ENCODE data around the gene TAS2R10. TPM values are rescaled to one million over a fixed set of nuclear protein-coding genes. Genes with fewer than 3 reads are reported as not detected.
"Not testable (repeated sequence)": the region's sequence is repeated elsewhere in the genome, so short reads cannot be mapped to it uniquely, and the experiment has no call there.

The TAS2R10 gene, protein sequence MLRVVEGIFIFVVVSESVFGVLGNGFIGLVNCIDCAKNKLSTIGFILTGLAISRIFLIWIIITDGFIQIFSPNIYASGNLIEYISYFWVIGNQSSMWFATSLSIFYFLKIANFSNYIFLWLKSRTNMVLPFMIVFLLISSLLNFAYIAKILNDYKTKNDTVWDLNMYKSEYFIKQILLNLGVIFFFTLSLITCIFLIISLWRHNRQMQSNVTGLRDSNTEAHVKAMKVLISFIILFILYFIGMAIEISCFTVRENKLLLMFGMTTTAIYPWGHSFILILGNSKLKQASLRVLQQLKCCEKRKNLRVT
- total RNA-seq, result 0.27 TPM

DNA sequence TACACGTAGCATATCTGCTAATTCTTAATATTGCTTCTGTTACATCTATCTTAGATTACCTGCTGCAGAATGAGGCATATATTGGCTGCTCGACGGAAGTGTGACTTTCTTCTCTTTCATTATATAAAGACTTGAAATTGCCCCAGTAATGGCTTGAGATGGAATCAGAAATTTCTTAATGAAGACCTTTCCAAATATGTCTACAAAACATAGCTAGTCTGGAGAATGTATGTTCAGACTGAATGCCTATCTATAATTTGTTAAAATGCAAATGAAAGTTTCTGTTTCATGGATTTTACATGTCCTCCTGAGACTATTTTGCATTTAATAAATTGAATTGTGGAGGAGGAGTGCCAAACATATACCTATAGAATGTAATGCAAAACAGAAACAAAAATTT is at the start of gene TAS2R10:
Gene TAS2R10 (minus strand): TSS at position 101 of the 400 bp plus-strand sequence. CDS start 89 bp downstream, at position 12.
- DNase-seq (ENCODE audit: low read depth in 2 of 3, low spot score in 2 of 3), result no peak

DNA sequence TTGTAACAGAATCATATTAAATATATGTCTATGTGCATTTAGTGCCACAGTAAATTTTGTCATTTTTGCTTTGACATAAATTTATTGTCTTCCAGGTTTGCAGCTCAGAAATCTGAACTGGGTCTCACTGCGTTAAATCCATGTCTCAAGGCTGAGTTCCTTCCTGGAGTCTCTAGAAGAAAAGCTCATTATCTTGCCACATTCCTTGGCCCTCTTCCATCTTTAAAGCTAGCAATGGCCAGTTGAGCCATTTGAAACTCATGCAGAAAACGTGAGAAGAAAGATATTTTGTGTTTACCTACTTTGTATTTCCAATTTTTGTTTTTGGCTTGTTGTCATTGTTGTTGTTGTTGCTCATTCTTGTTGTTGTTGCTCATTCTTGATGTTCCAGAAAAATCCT is 47.2 kb upstream of the TAS2R10 start:
- DNase-seq (ENCODE audit: low read depth in 2 of 3, low spot score in 2 of 3), result no peak

DNA sequence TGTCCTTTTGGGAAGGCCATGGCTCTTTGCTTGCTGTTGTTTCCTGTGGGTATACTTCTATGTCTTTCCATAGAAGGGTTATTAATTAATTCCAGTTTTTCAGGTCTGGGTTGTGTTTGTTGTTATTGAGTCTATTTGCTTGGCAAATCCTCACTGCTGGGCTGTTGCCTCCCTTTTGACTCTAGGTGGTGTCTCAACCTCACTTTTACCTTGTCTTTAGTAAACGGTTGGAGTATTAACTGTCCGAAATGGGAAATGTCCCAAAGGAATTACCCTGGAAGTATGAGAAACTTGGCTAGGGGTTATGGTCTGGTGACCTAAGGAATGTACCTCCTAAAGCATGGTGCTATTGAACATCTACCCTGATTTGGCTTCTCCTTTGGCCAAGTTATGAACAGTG is 41.2 kb upstream of the TAS2R10 start:
- DNase-seq (ENCODE audit: low read depth in 2 of 3, low spot score in 2 of 3), result no peak

DNA sequence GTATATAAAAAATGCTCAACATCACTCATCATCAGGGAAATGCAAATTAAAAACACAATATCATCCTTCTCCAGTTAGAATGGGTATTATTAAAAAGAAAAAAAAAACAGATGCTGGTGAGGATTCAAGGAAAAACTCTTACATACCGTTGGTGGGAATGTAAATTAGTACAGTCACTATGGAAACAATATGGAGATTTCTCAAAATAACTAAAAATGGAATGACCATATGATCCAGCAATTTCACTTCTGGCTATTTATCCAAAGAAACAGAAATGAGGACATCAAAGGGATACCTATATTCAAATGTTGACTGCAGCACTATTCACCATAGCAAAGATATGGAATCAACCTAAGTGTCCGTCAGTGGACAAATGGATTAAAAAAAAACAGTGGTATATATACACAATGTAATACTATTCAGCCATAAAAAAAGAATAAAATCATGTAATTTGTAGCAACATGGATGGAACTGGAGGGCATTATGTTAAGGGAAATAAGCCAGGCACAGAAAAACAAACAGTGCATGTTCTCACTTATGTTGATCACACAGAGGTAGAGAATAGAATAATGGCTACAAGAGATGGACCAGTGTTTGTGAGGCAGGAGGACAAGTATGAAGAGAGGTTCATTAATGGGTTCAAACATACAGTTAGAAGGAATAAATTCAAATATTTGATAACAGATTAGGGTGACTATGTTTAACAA is 37.5 kb upstream of the TAS2R10 start:
- no peak for DNase-seq (ENCODE audit: low read depth in 2 of 3, low spot score in 2 of 3)

DNA sequence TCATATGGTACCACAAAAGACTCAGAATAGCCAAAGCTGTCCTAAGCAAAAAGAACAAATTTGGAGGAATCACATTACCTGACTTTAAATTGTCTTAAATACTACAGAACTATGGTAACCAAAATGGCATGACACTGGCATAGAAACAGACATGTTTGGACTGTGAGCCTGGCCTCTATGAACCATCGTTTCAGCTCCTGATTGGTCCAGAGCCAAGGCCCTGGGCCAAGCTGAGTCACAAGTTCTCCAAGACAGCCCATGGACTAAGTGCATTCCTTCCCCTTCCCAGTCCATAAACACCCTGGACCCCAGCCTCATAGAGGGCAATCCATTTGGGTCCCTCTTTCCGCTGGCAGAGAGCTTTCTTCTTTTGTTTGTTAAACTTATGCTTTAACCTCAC is 35.2 kb upstream of the TAS2R10 start:
- DNase-seq (ENCODE audit: low read depth in 2 of 3, low spot score in 2 of 3), result no peak

DNA sequence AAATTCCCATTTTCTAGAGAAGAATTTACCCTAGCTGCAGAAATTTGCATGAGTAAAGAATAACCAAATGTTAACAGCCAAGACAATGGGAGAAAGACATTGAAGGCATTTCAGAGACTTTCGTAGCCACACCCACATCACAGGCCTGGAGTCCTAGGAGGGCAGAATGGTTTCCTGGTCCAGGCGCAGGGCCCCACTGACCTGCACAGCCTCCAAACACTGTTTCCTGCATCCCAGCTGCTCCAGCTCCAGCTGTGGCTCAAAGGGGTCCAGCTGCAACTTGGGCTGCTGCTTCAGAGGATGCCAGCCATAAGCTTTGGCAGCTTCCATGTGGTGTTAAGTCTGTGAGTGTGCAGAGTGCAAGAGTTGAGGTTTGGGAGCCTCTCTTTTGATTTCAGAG is 29.6 kb upstream of the TAS2R10 start:
- DNase-seq (ENCODE audit: low read depth in 2 of 3, low spot score in 2 of 3), result no peak

DNA sequence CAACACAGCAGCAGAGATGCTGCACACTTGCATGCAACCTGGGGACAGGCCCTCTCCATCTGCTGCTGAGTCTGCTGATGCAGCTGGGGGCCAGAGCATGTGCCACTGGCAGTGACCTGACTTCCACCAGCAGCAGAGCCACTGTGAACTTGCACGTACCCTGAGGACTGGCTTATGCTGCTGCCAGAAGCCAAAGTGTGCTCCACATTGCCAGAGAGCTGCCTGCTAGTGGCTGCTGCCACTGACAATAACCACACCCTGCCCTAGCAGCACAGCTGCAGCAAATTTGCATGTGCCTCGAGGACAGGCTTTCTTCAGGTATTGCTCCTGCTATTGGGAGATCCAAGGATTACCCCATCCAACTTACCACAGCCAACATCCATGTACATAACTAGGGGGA is 27.6 kb upstream of the TAS2R10 start:
- no peak for DNase-seq (ENCODE audit: low read depth in 2 of 3, low spot score in 2 of 3)

DNA sequence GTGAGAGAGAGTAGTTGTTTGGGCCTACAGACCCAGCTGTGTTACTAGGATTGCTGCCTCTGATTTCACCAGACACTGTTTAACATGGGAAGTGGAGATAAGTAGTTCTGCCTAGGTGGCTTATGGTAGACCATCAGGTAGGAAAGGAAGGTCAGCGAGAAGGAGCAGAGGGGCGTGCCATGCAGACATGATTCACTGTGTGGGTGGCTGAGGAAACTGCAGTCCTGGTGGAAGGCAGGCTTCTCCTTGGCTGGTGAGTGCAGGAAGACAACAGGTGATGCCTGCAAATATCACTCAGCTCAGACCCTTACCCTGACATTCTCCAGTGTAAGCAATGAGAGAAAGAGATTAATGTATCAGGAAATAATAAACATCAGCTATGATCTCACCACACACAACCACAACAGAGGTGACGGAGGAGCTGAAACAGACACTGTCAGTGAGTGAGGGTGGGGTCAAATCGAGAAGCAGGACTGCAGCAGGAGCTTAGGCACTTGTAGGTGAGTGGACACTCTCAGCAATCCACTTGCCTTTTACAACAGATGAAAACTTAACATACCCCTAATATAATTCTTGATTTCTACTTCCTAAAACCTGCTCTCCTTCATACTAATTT is 25.2 kb upstream of the TAS2R10 start:
- DNase-seq (ENCODE audit: low read depth in 2 of 3, low spot score in 2 of 3), result no peak

DNA sequence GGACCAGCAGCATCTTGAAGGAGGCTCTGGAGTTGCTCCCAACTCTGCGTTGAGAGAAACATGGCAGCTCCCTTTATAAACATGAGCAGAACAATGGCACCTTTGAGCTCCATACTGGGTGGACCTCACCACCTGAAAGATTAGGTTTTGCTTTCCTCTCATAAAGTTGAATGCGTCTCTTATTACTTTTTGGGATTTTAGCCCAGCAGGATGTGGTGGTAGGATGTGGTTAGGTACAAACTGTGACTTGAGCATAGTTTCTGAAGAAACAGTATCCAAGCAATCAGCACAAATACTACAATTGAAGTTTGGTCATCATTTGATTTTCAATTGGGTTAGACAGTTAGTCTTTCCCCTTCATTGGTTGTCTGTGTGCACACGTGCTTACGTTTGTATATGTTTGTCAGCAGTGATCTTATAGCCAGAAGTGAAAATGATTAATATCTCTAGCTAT is 23.3 kb upstream of the TAS2R10 start, which contains the start of gene PRR4:
Gene PRR4 (minus strand): TSS at position 51 of the 454 bp plus-strand sequence. CDS start 38 bp downstream, at position 13.
- DNase-seq (ENCODE audit: low read depth in 2 of 3, low spot score in 2 of 3), result peak in 2 of 3 donors; percentile 10 to 74

DNA sequence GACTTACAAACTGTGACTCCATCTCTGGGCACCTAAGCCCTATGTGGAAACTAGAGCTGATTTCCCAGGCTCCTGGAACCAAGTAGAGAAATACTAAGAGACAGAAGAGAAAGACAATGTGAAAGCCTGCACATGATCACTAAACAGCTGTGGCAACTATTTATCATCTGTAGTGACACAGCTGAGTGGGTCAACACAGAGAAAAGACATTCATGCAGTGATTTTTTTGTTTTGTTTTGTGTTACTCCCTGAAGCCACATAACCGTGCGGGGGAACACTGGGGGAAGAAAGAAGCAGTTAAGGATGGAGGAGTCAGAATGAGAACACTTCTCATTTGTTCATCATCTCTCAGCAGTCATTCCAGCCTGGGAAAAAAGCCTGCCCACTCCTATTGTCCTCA is 21.6 kb upstream of the TAS2R10 start:
- DNase-seq (ENCODE audit: low read depth in 2 of 3, low spot score in 2 of 3), result no peak

DNA sequence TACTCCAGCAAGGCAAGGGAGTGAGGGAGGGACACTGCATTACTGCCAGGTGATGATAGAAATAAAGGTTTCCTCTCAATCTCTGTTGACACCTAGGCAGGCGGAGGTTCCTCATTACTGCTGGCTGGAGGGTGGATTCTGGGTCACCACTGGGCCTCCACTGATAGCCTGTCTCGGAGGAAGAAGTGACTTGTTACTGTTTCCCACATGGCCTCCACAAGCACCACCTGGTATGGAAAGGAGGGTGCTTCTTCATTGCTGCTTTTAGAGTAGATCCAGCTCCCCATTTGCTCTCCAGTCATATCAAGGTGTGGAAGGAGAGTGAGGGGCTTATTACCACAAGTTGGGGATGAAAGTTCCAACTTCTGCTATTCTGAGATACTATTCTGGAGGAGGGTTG is 16.7 kb upstream of the TAS2R10 start:
- no peak for DNase-seq (ENCODE audit: low read depth in 2 of 3, low spot score in 2 of 3)

DNA sequence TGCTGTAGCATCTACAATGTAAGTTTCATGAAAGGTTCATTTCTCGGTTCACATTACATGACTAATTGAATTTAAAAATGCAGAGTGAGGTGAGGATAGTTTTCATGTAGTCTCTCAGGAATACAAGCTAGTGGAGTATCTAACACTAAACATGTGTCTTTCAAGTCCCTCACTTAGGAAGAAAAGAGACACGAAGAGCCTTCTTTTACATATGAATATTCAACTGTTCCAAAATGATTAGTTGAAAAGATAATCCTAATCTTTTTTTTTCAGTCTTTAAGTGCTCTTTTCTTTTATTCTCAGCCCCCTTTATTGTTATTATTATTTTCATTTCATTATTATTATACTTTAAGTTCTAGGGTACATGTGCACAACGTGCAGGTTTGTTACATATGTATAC is 12.3 kb upstream of the TAS2R10 start:
- DNase-seq (ENCODE audit: low read depth in 2 of 3, low spot score in 2 of 3), result no peak

DNA sequence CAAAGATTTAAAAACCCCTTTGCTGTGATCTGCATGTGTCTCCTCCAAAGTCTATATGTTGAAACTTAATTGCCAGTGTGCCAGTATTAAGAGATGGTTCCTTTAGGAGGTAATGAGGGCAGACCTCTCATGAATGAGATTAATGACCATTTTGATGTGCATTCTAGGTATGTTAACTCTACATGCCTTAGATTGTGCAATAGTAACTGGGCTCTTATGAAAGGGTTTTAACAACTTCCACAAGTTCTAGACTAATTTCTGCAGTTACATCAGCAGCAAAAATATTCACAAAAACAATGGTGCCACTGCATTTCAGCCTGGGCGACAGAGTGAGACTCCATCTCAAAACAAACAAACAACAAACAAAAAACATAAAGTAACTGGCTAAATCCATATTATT is 3.8 kb upstream of the TAS2R10 start:
- DNase-seq (ENCODE audit: low read depth in 2 of 3, low spot score in 2 of 3), result no peak

DNA sequence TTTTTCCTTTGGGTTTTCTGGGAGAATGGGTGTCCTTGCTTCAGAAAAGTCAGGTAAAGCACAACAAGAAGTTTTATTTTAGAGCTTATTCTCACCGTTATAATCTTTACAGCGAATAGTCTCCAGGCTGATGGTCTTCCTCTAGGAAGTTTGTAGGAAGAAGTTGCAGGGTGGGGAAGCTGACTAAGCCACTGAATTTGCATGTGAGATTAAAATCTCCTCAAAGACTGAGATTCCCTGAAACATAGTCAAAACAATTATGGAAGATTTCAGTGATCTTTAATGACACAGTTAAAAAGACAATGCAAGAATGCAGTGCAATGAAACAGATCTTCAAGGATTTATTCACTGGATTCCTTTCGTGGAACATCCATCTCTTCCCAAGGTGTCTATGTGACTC is 1.2 kb downstream of the TAS2R10 start:
- no peak for DNase-seq (ENCODE audit: low read depth in 2 of 3, low spot score in 2 of 3)

DNA sequence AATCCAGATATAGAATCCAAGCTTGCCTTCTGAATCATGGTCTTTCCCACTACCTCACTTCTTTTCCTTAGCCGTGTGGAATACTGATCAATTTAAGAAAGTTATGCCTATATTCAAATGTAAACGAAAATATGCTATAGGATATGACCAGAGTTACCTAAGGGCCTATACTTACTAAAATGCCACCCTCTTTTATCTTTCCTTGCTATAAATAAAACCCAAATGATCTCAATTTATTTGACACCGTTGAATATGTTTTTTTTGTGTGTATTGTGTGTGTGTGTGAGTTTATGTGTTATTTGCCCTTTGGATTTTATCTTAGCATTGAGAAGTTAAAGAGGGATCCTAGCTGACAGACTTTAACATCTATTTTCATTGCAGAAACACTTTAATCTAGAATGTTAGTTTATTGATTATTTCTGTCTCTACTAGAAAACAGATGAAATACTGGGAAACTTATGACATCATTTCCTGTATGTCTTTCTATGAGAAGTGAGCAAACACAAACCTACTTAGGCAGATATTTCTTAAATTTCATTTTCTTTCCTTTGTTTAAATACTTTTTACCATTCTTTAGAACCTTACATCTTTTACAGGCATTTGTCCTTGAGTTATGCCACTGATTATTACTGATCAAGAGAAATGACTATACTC is 14.1 kb downstream of the TAS2R10 start:
- no peak for DNase-seq (ENCODE audit: low read depth in 2 of 3, low spot score in 2 of 3)

DNA sequence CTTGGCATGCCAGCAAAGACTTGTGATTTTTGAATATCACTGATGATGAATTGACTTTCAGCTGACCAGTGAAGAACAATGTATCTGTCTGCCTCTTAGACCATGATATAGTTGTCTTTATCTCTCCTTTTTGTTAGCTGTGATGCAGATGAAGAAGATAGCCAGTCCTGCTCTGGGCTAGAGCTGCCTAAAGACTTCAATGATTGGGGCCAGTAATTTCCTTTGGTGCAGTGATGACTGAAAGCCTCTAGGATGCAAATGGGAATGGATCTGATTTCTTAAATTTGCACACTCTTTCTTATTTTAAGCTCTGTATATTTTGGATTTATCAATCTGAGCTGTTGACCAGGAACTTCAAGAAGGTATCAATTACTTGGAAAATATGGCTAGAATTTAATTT is 16.1 kb downstream of the TAS2R10 start, which contains the start of gene TAS2R9:
Gene TAS2R9 (minus strand): TSS at position 101 of the 400 bp plus-strand sequence. CDS start 93 bp downstream, at position 8.
- DNase-seq (ENCODE audit: low read depth in 2 of 3, low spot score in 2 of 3), result no peak

DNA sequence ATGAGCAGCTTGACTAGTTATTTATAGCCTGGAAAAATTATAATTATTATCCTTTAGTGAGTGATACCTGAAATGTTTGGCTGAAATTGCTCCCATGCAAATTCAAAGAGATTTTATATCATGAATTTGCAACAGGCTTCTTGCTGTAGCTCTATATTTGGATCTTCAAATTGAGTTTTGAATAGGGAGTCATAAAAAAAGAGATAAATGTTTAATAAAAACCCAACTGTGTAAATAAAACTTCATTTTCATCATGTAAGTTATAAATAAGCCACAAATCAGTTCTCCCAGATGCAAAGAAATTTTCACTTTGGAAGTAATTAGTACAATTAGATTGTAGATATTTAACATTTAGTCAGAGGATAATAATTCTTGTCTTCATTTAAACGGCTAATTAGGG is 19.0 kb downstream of the TAS2R10 start, which contains the start of gene TAS2R8:
Gene TAS2R8 (minus strand): TSS at position 101 of the 400 bp plus-strand sequence. CDS start 306 bp downstream, outside the sequence.
- no peak for DNase-seq (ENCODE audit: low read depth in 2 of 3, low spot score in 2 of 3)

DNA sequence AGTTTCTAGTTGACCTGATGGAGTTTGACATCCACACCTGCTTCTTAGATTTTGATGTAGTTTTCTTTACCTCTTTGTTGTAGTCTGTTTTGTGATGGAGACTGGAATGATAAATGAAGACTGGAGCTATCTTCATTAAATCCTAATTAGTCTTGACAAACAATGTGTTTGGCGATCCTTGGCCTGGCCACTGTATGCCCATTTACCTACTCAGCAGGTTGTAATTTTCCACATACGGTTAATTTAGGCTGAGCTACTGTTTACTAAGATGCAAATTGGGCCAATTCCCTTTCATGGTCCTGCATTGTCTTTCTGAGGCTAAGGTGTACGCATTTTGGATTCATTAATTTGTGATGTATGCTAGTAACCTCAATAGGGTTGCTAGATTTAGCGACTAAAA is 23.6 kb downstream of the TAS2R10 start, which contains the start of gene TAS2R7:
Gene TAS2R7 (minus strand): TSS at position 41 of the 400 bp plus-strand sequence. CDS start 57 bp downstream, outside the sequence.
- DNase-seq (ENCODE audit: low read depth in 2 of 3, low spot score in 2 of 3), result no peak

DNA sequence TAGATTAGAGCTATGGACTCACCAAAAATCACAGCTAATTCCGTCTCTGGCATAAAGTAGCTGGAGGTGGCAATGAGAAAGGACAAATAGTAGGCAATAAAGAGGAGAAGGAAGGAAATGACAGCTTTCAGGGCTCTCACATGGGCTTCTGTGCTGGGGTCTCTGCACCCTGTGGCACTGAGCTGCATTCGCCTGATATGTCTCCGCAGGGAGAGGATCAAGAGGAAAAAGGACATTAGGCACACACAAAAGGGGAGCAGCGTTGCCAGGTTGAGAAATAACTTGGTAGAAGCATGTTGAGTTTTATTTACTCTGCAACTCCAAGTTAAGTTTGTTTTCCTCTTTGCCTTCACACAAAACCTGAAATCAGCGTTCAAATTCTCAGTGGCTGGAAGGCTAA is 24.4 kb downstream of the TAS2R10 start:
- DNase-seq (ENCODE audit: low read depth in 2 of 3, low spot score in 2 of 3), result no peak

DNA sequence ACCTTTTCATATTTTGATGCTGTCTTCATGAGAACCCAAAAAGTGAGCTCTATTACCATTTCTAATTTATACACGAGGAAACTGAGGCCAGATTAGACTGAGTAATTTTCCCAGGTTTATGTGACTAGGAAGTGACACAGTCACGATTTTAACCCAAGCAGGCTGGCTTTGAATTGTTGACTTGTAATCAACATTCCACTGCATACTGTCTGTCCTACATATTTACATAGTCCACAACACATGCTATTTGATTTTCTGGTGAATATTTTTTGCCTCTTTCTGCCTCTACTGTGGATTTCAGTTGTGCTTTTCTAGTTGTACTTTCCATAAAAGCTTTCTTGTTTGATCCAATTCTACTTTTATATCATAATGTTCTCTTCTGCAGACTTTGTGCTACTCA is 31.9 kb downstream of the TAS2R10 start:
- DNase-seq (ENCODE audit: low read depth in 2 of 3, low spot score in 2 of 3), result no peak

DNA sequence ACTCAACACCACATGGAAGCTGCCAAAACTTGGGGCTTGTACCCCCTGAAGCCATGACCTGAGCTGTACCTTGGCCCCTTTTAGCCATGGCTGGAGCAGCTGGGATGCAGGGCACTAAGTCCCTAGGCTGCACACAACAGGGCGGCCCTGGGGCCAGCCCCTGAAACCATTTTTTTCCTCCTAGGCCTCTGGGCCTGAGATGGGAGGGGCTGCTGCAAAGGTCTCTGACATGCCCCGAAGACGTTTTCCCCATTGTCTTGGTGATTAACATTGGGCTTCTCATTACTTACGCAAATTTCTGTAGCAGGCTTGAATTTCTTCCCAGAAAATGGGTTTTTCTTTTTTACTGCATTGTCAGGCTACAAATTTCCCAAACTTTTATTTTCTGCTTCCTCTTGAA is 34.4 kb downstream of the TAS2R10 start:
- DNase-seq (ENCODE audit: low read depth in 2 of 3, low spot score in 2 of 3), result not testable (repeated sequence)
